Fibroblast of pulmonary artery (primary cell): ENCODE results near the gene LILRA1.
"Not testable (repeated sequence)": the region's sequence is repeated elsewhere in the genome, so short reads cannot be mapped to it uniquely, and the experiment has no call there.

Source experiments
- DNase-seq: peaks from one replicate; pipeline ENCODE4 v3.0.0-alpha.2; 2010; ENCODE audit warnings: low read depth
- H3K4me3 ChIP-seq: replicated peaks from 2 replicates; pipeline ENCODE4 v1.5.1; 2011; ENCODE audit warnings: low read depth, mild to moderate bottlenecking, control low read depth, low read length, moderate library complexity
- CTCF ChIP-seq: IDR thresholded peaks from 2 replicates; pipeline ENCODE4 v1.5.1; 2011; ENCODE audit warnings: mild to moderate bottlenecking, control low read depth, low read length, inconsistent platforms; ENCODE audit errors: missing control alignments

LILRA1 gene

GRCh38 chr19:54616057-54616456 is 22.6 kb downstream of the LILRA1 start:
- no peak for DNase-seq
- H3K4me3 ChIP-seq, result no peak overlapping the region
- TF ChIP-seq CTCF, result no peak

GRCh38 chr19:54616821-54617560 is 23.6 kb downstream of the LILRA1 start:
- H3K4me3 ChIP-seq, result no peak overlapping the region
- no peak for DNase-seq
- no peak for TF ChIP-seq CTCF

- no peak for DNase-seq
- TF ChIP-seq CTCF, result no peak
- no peak overlapping the region for H3K4me3 ChIP-seq
These were observed 27.0 kb downstream of the LILRA1 start for GRCh38 chr19:54620464-54620863.

- no peak for DNase-seq
- no peak overlapping the region for H3K4me3 ChIP-seq
- TF ChIP-seq CTCF, result no peak
These were observed 29.0 kb downstream of the LILRA1 start for GRCh38 chr19:54622431-54622830.

GRCh38 chr19:54624234-54624633 is 30.8 kb downstream of the LILRA1 start:
- DNase-seq, H3K4me3 ChIP-seq: not testable (repeated sequence)

GRCh38 chr19:54624934-54625730 is 31.7 kb downstream of the LILRA1 start:
- not testable (repeated sequence) for H3K4me3 ChIP-seq, DNase-seq

GRCh38 chr19:54626757-54627156 is 33.3 kb downstream of the LILRA1 start:
- no peak for DNase-seq
- TF ChIP-seq CTCF, result no peak

GRCh38 chr19:54627912-54628311 is 34.5 kb downstream of the LILRA1 start:
- not testable (repeated sequence) for DNase-seq, H3K4me3 ChIP-seq

More at GRCh38 chr19:54626757-54627156, 33.3 kb downstream of the LILRA1 start:
- no peak overlapping the region for H3K4me3 ChIP-seq

GRCh38 chr19:54630262-54630661 is 36.8 kb downstream of the LILRA1 start, which contains the start of gene LILRB1:
LILRB1 (plus strand) TSS chr19:54630484; CDS start chr19:54631074, 590 bp downstream.
- H3K4me3 ChIP-seq, DNase-seq: not testable (repeated sequence)
